HG03354 (cell line): Measurements from ENCODE around the gene ADGRD1.

Source experiments
- ATAC-seq: cut with Tn5 transposase; IDR thresholded peaks from one replicate; pipeline ENCODE4 v1.9.1; 2021; ENCODE audit warnings: mild to moderate bottlenecking; ENCODE audit not compliant: unreplicated experiment, poor library complexity, severe bottlenecking

Gene ADGRD1

GRCh38 chr12:131162113-131162512, 208.4 kb downstream of the ADGRD1 start:
- no peak for ATAC-seq

GRCh38 chr12:131163189-131163738, 209.6 kb downstream of the ADGRD1 start:
- ATAC-seq, result no peak

- ATAC-seq, result no peak
Measured at GRCh38 chr12:131164096-131164872, 210.6 kb downstream of the ADGRD1 start.

GRCh38 chr12:131166717-131167116, 213.0 kb downstream of the ADGRD1 start:
- no peak for ATAC-seq

- ATAC-seq, result no peak
Measured at GRCh38 chr12:131167334-131167733, 213.6 kb downstream of the ADGRD1 start.

GRCh38 chr12:131171029-131171428, 217.3 kb downstream of the ADGRD1 start:
- ATAC-seq, result no peak

GRCh38 chr12:131174901-131175300, 221.2 kb downstream of the ADGRD1 start:
- no peak for ATAC-seq

GRCh38 chr12:131176266-131176665, 222.6 kb downstream of the ADGRD1 start:
- no peak for ATAC-seq

- no peak for ATAC-seq
Measured at GRCh38 chr12:131176926-131177325, 223.2 kb downstream of the ADGRD1 start.

- ATAC-seq, result no peak
Measured at GRCh38 chr12:131177599-131177998, 223.9 kb downstream of the ADGRD1 start.

GRCh38 chr12:131187602-131188001, 233.9 kb downstream of the ADGRD1 start:
- ATAC-seq, result no peak

GRCh38 chr12:131188131-131189050, 234.7 kb downstream of the ADGRD1 start:
- no peak for ATAC-seq

- ATAC-seq, result no peak
Measured at GRCh38 chr12:131189781-131190180, 236.1 kb downstream of the ADGRD1 start.

GRCh38 chr12:131190965-131191364, 237.3 kb downstream of the ADGRD1 start:
- no peak for ATAC-seq
